Sigmoid colon (tissue), 7 donors: ENCODE data around the gene ADGRG6. TPM values are rescaled to one million over a fixed set of nuclear protein-coding genes. Genes with fewer than 3 reads are reported as not detected.

Experiments
- DNase-seq: peaks from one replicate; pipeline ENCODE4 v3.0.0-alpha.2; 2019
- H3K27ac ChIP-seq, 4 donors: fragments of 200-600 bp; sonication (generic); one replicate each; pipeline ENCODE4 v1.5.1; 2016 to 2019; ENCODE audit warnings: mild to moderate bottlenecking in 1 of 4
- H3K27me3 ChIP-seq, 3 donors: fragments of 200-600 bp; sonication (generic); one replicate each; pipeline ENCODE4 v1.5.1; 2019; ENCODE audit warnings: mild to moderate bottlenecking in 1 of 3
- H3K36me3 ChIP-seq, 4 donors: fragments of 200-600 bp; sonication (generic); one replicate each; pipeline ENCODE4 v1.5.1; 2016 to 2019
- H3K4me1 ChIP-seq, 4 donors: fragments of 200-600 bp; sonication (generic); one replicate each; pipeline ENCODE4 v1.5.1; 2017 to 2019
- H3K4me3 ChIP-seq, 4 donors: fragments of 200-600 bp; sonication (generic); one replicate each; pipeline ENCODE4 v1.5.1; 2017 to 2019; ENCODE audit warnings: mild to moderate bottlenecking in 2 of 4, moderate library complexity in 1 of 4
- H3K9me3 ChIP-seq, 4 donors: fragments of 200-600 bp in 3 of 4; sonication (generic) in 3 of 4; one replicate each; pipeline versions ENCODE4 v1.5.1 to v1.6.1; 2013 to 2019
- EP300 ChIP-seq, 4 donors: sonication (generic); formaldehyde crosslinking; IDR thresholded peaks; one replicate each; pipeline ENCODE4 v1.6.1; 2017; ENCODE audit warnings: antibody characterized with exemption in 4 of 4
- POLR2A ChIP-seq, 2 donors: fragments of 450-650 bp; IDR thresholded peaks; one replicate each; pipeline ENCODE4 v1.6.1; 2016; ENCODE audit warnings: antibody characterized with exemption in 2 of 2, mild to moderate bottlenecking in 2 of 2, moderate library complexity in 2 of 2
- POLR2AphosphoS5 ChIP-seq, 4 donors: sonication (generic); formaldehyde crosslinking; IDR thresholded peaks; one replicate each; pipeline ENCODE4 v1.6.1; 2017; ENCODE audit warnings: antibody characterized with exemption in 4 of 4
- WGBS, 2 donors: extraction: QIAGEN DNeasy Blood & Tissue Kit; methylation state at CpG; one replicate each; pipeline ENCODE4 v1.1.7; 2013; 5-methylcytosine and 5-hydroxymethylcytosine counted together
- intact Hi-C: fragments of 100-400 bp; cut with DNase I; formaldehyde crosslinking; loops from one replicate; pipeline ENCODE4 v1.15.1; 2023
- polyA plus RNA-seq, 3 donors: library from polyadenylated mRNA; stranded (reverse); fragments of 200-250 nt; gene quantifications; one replicate each; pipeline ENCODE4 v1.2.3, GENCODE V29; 2013
- total RNA-seq, 4 donors: library from RNA; depleted of rRNA; stranded (reverse); fragments of >200 nt; gene quantifications; one replicate each; pipeline ENCODE4 v1.1.0, GENCODE V29; 2016
- TF ChIP-seq, protein P1 (sequence below), 4 experiments: fragments of 450-650 bp in 3 of 4; fragments of 200-600 bp in 1 of 4; IDR thresholded peaks; one replicate each; pipeline ENCODE4 v1.5.1; 2016 to 2019; ENCODE audit warnings: antibody characterized with exemption in 4 of 4, mild to moderate bottlenecking in 3 of 4, moderate library complexity in 2 of 4
- donor health status: healthy with polysubstance abuse.
- donor health status: Bipolar disorder and iron deficiency.
- donor health status: healthy.

Gene ADGRG6
- total and polyA plus RNA-seq, 7 donors = 0.60 to 17.6 (median 12.6) TPM

- TF ChIP-seq, protein P1, sequence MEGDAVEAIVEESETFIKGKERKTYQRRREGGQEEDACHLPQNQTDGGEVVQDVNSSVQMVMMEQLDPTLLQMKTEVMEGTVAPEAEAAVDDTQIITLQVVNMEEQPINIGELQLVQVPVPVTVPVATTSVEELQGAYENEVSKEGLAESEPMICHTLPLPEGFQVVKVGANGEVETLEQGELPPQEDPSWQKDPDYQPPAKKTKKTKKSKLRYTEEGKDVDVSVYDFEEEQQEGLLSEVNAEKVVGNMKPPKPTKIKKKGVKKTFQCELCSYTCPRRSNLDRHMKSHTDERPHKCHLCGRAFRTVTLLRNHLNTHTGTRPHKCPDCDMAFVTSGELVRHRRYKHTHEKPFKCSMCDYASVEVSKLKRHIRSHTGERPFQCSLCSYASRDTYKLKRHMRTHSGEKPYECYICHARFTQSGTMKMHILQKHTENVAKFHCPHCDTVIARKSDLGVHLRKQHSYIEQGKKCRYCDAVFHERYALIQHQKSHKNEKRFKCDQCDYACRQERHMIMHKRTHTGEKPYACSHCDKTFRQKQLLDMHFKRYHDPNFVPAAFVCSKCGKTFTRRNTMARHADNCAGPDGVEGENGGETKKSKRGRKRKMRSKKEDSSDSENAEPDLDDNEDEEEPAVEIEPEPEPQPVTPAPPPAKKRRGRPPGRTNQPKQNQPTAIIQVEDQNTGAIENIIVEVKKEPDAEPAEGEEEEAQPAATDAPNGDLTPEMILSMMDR (IDR thresholded peaks at IDR 0.05) = no peak
- no peak for TF ChIP-seq EP300 (IDR thresholded peaks at IDR 0.05)
- TF ChIP-seq POLR2AphosphoS5 (IDR thresholded peaks at IDR 0.05) = no peak
- TF ChIP-seq POLR2A (IDR thresholded peaks at IDR 0.05) = no peak
- intact Hi-C loops = no loop called here
- no peak for DNase-seq
- no peaks in the 10 kb centered on the region for H3K27me3 ChIP-seq
- H3K4me1 ChIP-seq = no peaks in the 10 kb centered on the region
- H3K36me3 ChIP-seq = no peaks in the 10 kb centered on the region
- H3K27ac ChIP-seq = no peak overlapping the region
- no peak overlapping the region for H3K4me3 ChIP-seq
- H3K9me3 ChIP-seq = no peaks in the 10 kb centered on the region
Observed at GRCh38 chr6:142336183-142336582, 34.4 kb downstream of the ADGRG6 start.

DNA sequence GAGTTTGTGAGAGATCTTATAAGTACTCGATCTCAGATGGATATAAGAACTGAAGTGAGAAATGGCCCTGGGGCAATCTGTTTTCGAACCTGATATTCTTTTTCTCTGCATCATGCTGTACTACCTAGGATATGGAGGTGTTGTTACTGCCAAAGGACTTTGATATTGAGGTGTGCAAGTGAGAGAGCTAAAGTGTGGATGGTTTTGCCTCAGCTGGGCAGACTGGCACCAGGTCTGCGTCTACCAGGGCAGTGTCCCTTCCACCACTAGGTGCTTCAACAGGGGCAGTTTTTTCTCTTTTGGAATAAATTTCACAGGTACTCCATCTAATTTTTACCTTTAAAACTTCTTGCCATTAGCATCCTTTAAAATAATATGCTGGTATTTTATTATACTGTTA, 35.0 kb downstream of the ADGRG6 start:
- Histone ChIP-seq H3K27ac (no peak overlapping the region), H3K36me3 (no peaks in the 10 kb centered on the region), H3K4me1 (no peaks in the 10 kb centered on the region), H3K27me3 (no peaks in the 10 kb centered on the region), H3K9me3 (no peaks in the 10 kb centered on the region), H3K4me3 (no peak overlapping the region)
- TF ChIP-seq, protein P1 (IDR thresholded peaks at IDR 0.05) = no peak
- no peak for TF ChIP-seq EP300 (IDR thresholded peaks at IDR 0.05)
- TF ChIP-seq POLR2AphosphoS5 (IDR thresholded peaks at IDR 0.05) = no peak
- no peak for TF ChIP-seq POLR2A (IDR thresholded peaks at IDR 0.05)
- no peak for DNase-seq
- intact Hi-C loops = no loop called here
- 72 to 77% methylated on average over 3 of the region's 3 CpGs for WGBS, 2 donors

DNA sequence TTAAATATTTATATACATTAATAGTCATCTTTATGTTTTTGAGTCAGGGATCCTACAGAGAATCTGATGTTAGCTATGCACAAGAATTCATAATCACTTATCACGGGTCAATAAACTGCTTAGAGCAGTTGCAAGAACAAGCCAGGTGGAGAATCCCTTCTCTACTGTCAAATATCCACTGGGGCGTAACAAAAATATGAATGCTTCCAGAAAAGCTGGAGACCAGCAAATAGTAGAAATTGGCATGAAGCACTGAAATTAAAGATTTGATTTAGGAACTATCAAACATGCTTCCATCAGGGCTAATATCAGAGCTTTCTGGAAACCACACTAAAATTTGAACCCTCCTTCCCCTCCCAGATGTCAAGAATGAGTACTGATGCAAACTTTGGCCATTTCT, 37.3 kb downstream of the ADGRG6 start:
- no peak for DNase-seq
- Histone ChIP-seq H3K27me3 (no peaks in the 10 kb centered on the region), H3K27ac (no peak overlapping the region), H3K4me3 (no peak overlapping the region), H3K4me1 (no peaks in the 10 kb centered on the region), H3K9me3 (no peaks in the 10 kb centered on the region), H3K36me3 (no peaks in the 10 kb centered on the region)
- no peak for TF ChIP-seq EP300 (IDR thresholded peaks at IDR 0.05)
- no peak for TF ChIP-seq POLR2A (IDR thresholded peaks at IDR 0.05)
- TF ChIP-seq, protein P1 (IDR thresholded peaks at IDR 0.05) = no peak
- intact Hi-C loops = no loop called here
- 87 to 92% methylated on average over 2 of the region's 2 CpGs for WGBS, 2 donors

DNA sequence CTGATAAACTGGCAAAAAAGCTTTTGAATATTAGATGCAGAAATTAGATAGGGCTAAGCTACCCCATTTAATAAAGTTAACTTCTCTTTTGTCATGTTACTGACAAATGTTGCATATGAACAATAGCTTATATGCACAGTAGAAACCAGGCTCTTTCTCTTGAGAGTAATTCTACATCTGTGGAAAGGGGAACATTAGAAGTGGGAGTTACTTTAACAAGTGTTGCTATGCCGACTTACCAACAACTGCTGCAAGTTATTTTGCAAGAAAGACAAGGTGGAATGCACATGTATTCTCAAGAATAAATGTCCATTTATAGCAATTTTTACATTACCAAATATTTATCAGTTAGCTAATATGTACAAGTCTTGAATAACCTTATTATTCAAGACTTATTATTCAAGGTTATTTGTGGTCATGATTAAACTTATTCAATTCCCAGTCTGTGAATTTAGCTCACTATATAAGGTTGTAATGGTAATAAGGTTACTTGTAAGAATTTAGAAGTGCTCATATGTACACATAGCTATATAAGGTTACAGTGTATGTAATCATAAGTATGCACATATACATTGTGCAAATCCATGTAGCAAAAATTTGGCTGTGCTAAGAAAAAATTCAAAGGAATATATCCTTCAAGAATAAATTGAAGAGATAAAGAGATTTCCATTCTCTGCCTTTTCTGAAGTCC, 38.3 kb downstream of the ADGRG6 start:
- WGBS, 2 donors = 65 to 76% methylated on average over 1 of the region's 1 CpG
- no peak for DNase-seq
- Histone ChIP-seq H3K9me3 (no peaks in the 10 kb centered on the region), H3K36me3 (no peaks in the 10 kb centered on the region), H3K27me3 (no peaks in the 10 kb centered on the region), H3K27ac (no peak overlapping the region), H3K4me1 (no peaks in the 10 kb centered on the region), H3K4me3 (no peak overlapping the region)
- intact Hi-C loops = no loop called here
- TF ChIP-seq POLR2AphosphoS5 (IDR thresholded peaks at IDR 0.05) (no peak), POLR2A (IDR thresholded peaks at IDR 0.05) (no peak), EP300 (IDR thresholded peaks at IDR 0.05) (no peak)
- TF ChIP-seq, protein P1 (IDR thresholded peaks at IDR 0.05) = no peak

- H3K9me3 ChIP-seq = no peaks in the 10 kb centered on the region
- H3K27ac ChIP-seq = no peak overlapping the region
- intact Hi-C loops = no loop called here
- H3K4me3 ChIP-seq = no peak overlapping the region
- no peaks in the 10 kb centered on the region for H3K4me1 ChIP-seq
- no peaks in the 10 kb centered on the region for H3K36me3 ChIP-seq
- no peaks in the 10 kb centered on the region for H3K27me3 ChIP-seq
- 85 to 95% methylated on average over 2 of the region's 2 CpGs for WGBS, 2 donors
- DNase-seq = no peak
- TF ChIP-seq POLR2A (IDR thresholded peaks at IDR 0.05) = no peak
- no peak for TF ChIP-seq EP300 (IDR thresholded peaks at IDR 0.05)
- no peak for TF ChIP-seq POLR2AphosphoS5 (IDR thresholded peaks at IDR 0.05)
Observed at GRCh38 chr6:142341855-142342330, 40.1 kb downstream of the ADGRG6 start.
